ENCODE measurements around the gene TMEM150C.

DNA sequence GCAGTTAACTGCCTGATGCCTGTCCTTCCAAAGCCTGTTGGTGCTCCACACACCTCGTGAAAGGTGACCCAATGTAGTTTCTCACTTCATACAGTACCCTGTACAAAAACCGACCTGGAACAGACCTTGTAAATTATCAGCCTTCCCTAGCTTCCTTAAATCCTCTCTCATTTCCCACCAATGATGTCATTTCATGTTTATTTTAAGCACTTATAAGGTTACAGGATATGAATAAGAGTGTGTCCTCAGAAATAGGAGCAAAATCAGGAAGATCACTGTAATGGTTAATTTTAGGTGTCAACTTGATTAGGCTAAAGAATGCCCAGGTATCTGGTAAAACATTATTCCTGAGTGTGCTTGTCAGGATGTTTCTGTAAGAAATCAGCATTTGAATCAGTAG lies 44.7 kb downstream of the TMEM150C start:
- no peak for TF ChIP-seq CTCF (conservative IDR thresholded peaks at IDR 0.05; ENCODE audit: low read length)
- TF ChIP-seq EZH2phosphoT487 (IDR thresholded peaks at IDR 0.05; ENCODE audit: borderline replicate concordance): no peak

Measured in Loucy (cell line).